PC-3 (cell line): ENCODE results near the gene PPFIA1.

Experiments
- CTCF ChIP-seq: fragments of 300-600 bp; sonication (generic); conservative IDR thresholded peaks from 2 replicates; pipeline ENCODE4 v1.5.1; 2017; ENCODE audit warnings: antibody characterized with exemption, low read depth, mild to moderate bottlenecking, low read length
- EZH2 ChIP-seq: fragments of 300-600 bp; sonication (generic); IDR thresholded peaks from one replicate; pipeline ENCODE4 v1.6.1; 2017; ENCODE audit warnings: antibody characterized with exemption, mild to moderate bottlenecking, low read length; ENCODE audit not compliant: unreplicated experiment

GRCh38 chr11:70313945-70314344 is 43.5 kb downstream of the PPFIA1 start:
- no peak for TF ChIP-seq CTCF
- no peak for TF ChIP-seq EZH2
